Measurements from ENCODE around the gene MAPKBP1. TPM values are rescaled to one million over a fixed set of nuclear protein-coding genes. Genes with fewer than 3 reads are reported as not detected.

Gene MAPKBP1
- total and polyA plus RNA-seq, 9 of the 15 experiments (the other 6 are each of a cell fraction or from before 2014, with no cell fraction given) = 0.15 to 9.5 (median 4.5) TPM

DNA sequence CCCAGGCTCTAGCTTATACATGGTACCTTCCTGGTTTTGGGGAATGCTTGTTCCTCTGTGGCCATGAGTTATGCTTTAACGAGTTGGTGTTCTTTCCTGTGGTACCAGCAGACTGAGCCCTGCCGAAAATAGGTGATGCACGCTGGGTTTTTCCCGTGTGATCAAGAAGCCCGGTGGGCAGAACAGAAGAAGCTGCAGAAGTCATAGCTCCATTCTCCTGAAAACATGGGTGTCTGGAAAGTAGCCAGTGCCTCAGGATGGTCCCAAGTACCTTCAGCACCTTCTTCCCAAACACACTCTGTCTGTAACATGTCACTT is 25.2 kb downstream of the MAPKBP1 start:
- Histone ChIP-seq H3K36me3 (ENCODE audit: control insufficient read depth, insufficient read depth, low read length) (no peaks in the 10 kb centered on the region), H3K4me3 (no peak overlapping the region), H3K9me3 (replicated peaks; ENCODE audit: control insufficient read depth, insufficient read depth, low read depth, low read length) (no peaks in the 10 kb centered on the region), H3K79me2 (ENCODE audit: control insufficient read depth, insufficient read depth, low read length) (no peaks in the 10 kb centered on the region), H3K27ac (ENCODE audit: extremely low read depth, low read depth, low read length) (no peak overlapping the region), H3K27me3 (ENCODE audit: control insufficient read depth in 2 of 2, insufficient read depth in 2 of 2, low read length in 2 of 2) (no peaks in the 10 kb centered on the region), H3K9ac (ENCODE audit: insufficient read depth in 1 of 2, low read depth in 2 of 2, low read length in 2 of 2) (no peak overlapping the region), H3K9me1 (ENCODE audit: control insufficient read depth, insufficient read depth, low read length) (no peaks in the 10 kb centered on the region), H3K4me1 (replicated peaks in 1 of 2; ENCODE audit: control insufficient read depth in 2 of 2, insufficient read depth in 2 of 2, low read length in 2 of 2) (no peaks in the 10 kb centered on the region), H2AFZ (ENCODE audit: low read depth, low read length) (no peak overlapping the region), H3K4me2 (ENCODE audit: insufficient read depth, low read length) (no peak overlapping the region), H4K20me1 (replicated peaks; ENCODE audit: control insufficient read depth, insufficient read depth, low read length) (no peaks in the 10 kb centered on the region; the same call in 1 of the 2 replicates)
- TF ChIP-seq DNMT1 (IDR thresholded peaks at IDR 0.05) (no peak), MTA1 (IDR thresholded peaks at IDR 0.05; ENCODE audit: borderline replicate concordance) (no peak), WHSC1 (IDR thresholded peaks at IDR 0.05; ENCODE audit: low read length) (no peak), ZNF445 (CRISPR knock-in tag; IDR thresholded peaks at IDR 0.05; ENCODE audit: low read depth) (no peak), SMARCE1 (IDR thresholded peaks at IDR 0.05) (no peak), TFAM (CRISPR knock-in tag; conservative IDR thresholded peaks at IDR 0.05) (no peak), BRCA1 (IDR thresholded peaks at IDR 0.05) (no peak), BRCA1 (CRISPR knock-in tag; IDR thresholded peaks at IDR 0.05) (no peak), CAMTA2 (CRISPR knock-in tag; conservative IDR thresholded peaks at IDR 0.05) (no peak), MEF2D (tag; conservative IDR thresholded peaks at IDR 0.05; ENCODE audit: low read depth) (no peak), MITF (IDR thresholded peaks at IDR 0.05) (no peak), TBL1XR1 (IDR thresholded peaks at IDR 0.05; ENCODE audit: low read length in 2 of 2) (no peak), SAFB (IDR thresholded peaks at IDR 0.05; ENCODE audit: borderline replicate concordance, low read depth, low read length) (no peak), ELF4 (CRISPR knock-in tag; IDR thresholded peaks at IDR 0.05) (no peak), ZNF232 (CRISPR knock-in tag; IDR thresholded peaks at IDR 0.05) (no peak), TGIF2 (CRISPR knock-in tag; IDR thresholded peaks at IDR 0.05) (no peak), NR2C1 (IDR thresholded peaks at IDR 0.05) (no peak), NR2C1 (tag; IDR thresholded peaks at IDR 0.05) (no peak), RAD51 (IDR thresholded peaks at IDR 0.05; ENCODE audit: borderline replicate concordance, low read depth) (no peak), HDAC6 (IDR thresholded peaks at IDR 0.05; ENCODE audit: low read depth, low read length) (no peak)
- TF ChIP-seq, protein P1, sequence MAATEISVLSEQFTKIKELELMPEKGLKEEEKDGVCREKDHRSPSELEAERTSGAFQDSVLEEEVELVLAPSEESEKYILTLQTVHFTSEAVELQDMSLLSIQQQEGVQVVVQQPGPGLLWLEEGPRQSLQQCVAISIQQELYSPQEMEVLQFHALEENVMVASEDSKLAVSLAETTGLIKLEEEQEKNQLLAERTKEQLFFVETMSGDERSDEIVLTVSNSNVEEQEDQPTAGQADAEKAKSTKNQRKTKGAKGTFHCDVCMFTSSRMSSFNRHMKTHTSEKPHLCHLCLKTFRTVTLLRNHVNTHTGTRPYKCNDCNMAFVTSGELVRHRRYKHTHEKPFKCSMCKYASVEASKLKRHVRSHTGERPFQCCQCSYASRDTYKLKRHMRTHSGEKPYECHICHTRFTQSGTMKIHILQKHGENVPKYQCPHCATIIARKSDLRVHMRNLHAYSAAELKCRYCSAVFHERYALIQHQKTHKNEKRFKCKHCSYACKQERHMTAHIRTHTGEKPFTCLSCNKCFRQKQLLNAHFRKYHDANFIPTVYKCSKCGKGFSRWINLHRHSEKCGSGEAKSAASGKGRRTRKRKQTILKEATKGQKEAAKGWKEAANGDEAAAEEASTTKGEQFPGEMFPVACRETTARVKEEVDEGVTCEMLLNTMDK (IDR thresholded peaks at IDR 0.05; ENCODE audit: borderline replicate concordance, insufficient read depth, low read depth, low read length, poor library complexity, severe bottlenecking) = no peak
- TF ChIP-seq, protein P2, sequence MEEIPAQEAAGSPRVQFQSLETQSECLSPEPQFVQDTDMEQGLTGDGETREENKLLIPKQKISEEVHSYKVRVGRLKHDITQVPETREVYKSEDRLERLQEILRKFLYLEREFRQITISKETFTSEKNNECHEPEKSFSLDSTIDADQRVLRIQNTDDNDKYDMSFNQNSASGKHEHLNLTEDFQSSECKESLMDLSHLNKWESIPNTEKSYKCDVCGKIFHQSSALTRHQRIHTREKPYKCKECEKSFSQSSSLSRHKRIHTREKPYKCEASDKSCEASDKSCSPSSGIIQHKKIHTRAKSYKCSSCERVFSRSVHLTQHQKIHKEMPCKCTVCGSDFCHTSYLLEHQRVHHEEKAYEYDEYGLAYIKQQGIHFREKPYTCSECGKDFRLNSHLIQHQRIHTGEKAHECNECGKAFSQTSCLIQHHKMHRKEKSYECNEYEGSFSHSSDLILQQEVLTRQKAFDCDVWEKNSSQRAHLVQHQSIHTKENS (CRISPR knock-in tag; IDR thresholded peaks at IDR 0.05) = no peak
- ChIA-PET CTCF (ENCODE audit: low intra/inter-chr PET ratio) (no interaction called here), POLR2A (interaction anchor here (2.2 kb wide), 1 partner anchor 25 kb away, joined by 7 read pairs; the partner anchor contains the start of gene MAPKBP1)
- intact Hi-C loops (cut with micrococcal nuclease) = no loop called here
- BruUV-seq (replicated peaks) = no TSS peak
- WGBS (ENCODE audit: insufficient coverage, low coverage, missing lambda C conversion rate) = 64% methylated on average over 5 of the region's 5 CpGs
- ATAC-seq (no peak), DNase-seq (ENCODE audit: extremely low read depth in 1 of 4, low spot score in 3 of 4) (no peak), FAIRE-seq (no peak)
- in situ Hi-C loops (cut with MboI) = no loop called here

Measured in K562 (cell line).